Cardiac fibroblast (primary cell): Measurements from ENCODE around the gene BBX.

Source experiments
- DNase-seq, 2 donors: peaks; one replicate each; pipeline versions ENCODE4 v3.0.0 to v3.0.0-alpha.2; 2010; ENCODE audit warnings: low read depth in 2 of 2
- H3K4me3 ChIP-seq, 2 donors: replicated peaks in 1 of 2; 1 replicate in 1 of 2; 2 replicates in 1 of 2; pipeline ENCODE4 v1.5.1; 2011; ENCODE audit warnings: low read depth in 2 of 2, low read length in 2 of 2, mild to moderate bottlenecking in 2 of 2, moderate library complexity in 1 of 2
- TF ChIP-seq, protein P1 (sequence below): IDR thresholded peaks from one replicate; pipeline ENCODE4 v1.5.1; 2011; ENCODE audit warnings: low read depth, mild to moderate bottlenecking, low read length, inconsistent platforms

Gene BBX

DNA sequence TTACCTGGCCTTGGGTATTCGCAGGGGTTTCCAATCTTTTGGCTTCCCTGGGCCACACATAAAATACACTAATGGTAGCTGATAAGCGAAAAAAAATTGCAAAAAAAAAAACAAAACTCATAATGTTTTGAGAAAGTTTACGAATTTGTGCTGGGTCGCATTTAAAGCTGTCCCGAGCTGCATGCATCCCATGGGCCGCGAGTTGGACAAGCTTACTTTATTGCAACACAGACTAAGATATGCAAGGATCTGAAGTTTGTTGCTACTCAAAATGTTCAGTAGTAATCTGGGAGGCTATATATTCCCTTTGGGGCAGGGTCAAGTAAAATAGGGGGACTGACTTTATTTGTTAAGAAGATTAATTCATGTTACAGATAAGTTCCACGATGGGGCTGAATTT, 320.2 kb downstream of the BBX start:
- TF ChIP-seq, protein P1, sequence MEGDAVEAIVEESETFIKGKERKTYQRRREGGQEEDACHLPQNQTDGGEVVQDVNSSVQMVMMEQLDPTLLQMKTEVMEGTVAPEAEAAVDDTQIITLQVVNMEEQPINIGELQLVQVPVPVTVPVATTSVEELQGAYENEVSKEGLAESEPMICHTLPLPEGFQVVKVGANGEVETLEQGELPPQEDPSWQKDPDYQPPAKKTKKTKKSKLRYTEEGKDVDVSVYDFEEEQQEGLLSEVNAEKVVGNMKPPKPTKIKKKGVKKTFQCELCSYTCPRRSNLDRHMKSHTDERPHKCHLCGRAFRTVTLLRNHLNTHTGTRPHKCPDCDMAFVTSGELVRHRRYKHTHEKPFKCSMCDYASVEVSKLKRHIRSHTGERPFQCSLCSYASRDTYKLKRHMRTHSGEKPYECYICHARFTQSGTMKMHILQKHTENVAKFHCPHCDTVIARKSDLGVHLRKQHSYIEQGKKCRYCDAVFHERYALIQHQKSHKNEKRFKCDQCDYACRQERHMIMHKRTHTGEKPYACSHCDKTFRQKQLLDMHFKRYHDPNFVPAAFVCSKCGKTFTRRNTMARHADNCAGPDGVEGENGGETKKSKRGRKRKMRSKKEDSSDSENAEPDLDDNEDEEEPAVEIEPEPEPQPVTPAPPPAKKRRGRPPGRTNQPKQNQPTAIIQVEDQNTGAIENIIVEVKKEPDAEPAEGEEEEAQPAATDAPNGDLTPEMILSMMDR: no peak
- no peak overlapping the region for H3K4me3 ChIP-seq
- DNase-seq: no peak

DNA sequence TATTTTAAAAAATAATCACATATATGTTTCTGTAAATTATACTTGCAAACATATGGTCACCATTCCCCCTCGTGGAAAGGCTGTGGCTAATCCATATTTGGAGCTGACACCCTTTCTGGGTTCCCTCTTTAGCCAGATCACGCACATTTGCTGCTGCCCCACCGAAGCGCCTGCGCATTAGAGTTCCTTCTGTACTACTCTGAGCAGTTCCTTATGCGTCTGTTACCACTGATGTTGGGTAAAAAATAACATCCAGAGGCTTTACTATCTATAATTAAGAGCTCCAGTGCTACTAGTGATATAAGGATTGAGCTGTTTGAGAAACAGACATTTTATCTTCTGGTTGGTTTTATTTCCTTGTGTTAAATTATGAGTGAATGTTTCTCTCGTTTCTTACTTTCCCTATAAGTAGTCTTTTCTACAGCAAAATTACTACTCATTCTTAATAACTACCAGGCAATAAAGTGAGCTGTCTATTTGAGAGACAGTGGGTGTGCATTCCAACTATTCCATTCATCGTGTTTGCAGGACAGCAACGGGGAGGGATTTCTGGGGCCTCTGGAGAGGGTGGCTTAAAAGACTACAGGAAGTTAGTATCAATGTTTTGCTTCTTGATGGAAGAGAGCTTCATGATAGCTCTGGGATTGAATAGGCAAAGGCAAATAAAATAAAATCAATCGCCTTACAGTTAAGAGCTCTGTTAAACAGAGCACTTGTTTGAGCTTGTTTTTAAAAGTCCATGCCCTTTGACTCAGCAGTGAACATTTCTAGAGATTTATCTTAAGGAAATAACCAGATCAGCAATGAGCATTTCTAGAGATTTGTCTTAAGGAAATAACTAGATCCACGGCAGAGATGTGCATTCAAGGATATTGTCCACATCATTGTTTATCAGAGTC, 322.9 kb downstream of the BBX start:
- H3K4me3 ChIP-seq: no peak overlapping the region
- TF ChIP-seq, protein P1: no peak
- peak; percentile 13 to 20 for DNase-seq

DNA sequence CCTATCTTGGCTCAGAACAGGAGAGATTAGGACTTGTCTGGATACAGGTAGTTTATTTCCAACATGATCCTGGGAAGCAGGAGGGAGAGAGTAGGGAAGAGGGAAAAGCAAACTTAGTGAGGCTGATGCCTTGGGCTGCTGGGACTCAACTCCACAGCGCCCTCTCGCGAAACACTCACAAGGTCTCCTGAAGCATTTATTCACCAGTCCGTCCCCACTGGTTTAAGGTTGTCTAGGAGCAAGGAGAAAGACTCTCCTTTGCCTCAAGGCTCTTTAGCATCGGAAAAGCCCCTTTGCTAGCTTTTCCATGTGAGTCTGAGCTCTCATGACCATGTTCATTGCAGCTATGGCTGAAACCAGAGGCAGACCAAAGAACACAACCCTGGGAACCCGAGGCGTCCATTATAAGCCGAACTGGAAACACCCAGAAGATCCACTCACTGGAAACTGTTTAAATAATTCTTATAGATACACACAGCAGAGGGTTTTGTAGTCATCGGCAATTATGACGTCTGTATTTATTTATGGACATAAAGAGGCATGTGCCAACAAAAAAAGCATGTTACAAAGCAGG, 323.6 kb downstream of the BBX start:
- TF ChIP-seq, protein P1: peak; percentile 73
- DNase-seq: peak; percentile 76 to 78
- H3K4me3 ChIP-seq: no peak overlapping the region

DNA sequence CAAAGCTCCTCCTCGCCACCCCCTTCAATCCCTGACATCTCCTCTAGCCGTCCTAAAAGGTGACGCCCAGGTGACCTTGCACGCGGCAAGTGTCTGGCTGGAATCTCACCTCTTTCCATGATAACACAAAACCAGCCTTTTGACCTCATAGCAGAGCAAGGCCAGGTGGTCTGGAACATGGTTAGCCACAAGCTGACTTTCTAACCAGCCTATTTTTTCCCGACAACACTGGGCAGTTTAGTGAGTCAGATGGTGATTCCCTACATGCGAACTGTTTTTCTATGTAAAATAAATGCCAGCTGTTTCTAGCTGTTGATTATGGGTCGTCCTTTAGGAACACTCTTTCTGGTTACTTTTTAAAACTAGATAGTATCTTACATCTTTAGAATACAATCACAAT, 325.0 kb downstream of the BBX start:
- TF ChIP-seq, protein P1: no peak
- peak in 1 of 2 donors; percentile 3 for DNase-seq
- H3K4me3 ChIP-seq: no peak overlapping the region

DNA sequence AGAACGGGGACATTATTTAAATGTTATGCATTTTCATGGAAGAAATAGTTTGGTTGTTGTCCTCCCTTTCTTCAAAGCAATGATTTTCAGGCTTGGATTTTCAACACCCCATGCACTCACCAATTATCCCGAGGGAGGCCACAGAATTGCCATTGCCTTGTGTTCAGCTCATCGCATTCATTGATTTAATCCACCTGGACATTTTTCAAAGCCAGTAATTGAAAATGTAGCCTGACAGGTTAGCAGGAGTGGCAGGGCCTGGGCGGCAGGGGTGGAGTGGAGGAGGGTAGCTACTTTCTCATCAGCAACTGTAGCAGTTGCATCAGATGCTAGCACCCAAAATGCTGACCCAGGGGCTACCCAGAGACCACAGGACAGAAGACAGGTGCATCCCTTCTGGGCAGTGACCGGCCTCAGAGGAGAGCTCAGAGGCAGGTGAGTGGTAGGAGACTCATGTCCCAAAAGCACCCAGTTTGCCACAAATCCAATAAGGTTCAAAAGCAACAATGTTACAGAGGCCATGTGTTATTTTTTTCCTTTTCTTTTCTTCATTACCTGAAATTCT, 325.7 kb downstream of the BBX start:
- no peak overlapping the region for H3K4me3 ChIP-seq
- no peak for DNase-seq
- TF ChIP-seq, protein P1: no peak

DNA sequence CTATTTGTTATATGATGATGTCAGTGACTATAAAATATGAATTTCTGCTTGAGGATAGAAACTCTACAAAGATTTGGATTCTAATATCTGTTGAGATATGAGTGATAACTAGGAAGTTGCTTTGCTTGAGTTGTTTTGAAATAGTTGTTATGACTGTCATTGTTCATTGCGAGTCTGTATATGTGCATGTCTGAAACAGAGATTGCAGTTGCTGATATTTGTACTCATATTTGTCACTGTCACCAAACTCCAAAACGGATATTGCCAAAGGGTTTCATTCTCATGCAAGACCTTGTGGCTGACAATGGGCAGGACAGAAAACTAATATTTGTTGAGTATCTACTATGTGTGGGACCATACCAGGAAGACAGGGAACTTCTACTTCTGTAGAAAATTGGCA, 327.9 kb downstream of the BBX start:
- no peak overlapping the region for H3K4me3 ChIP-seq
- DNase-seq: no peak
- TF ChIP-seq, protein P1: no peak
